ENCODE results near the gene CACNA1S. TPM values are rescaled to one million over a fixed set of nuclear protein-coding genes. Genes with fewer than 3 reads are reported as not detected.

CACNA1S gene
- total RNA-seq, 2 experiments from 2014 or later, result not detected

GRCh38 chr1:201050515-201051277, 61.5 kb downstream of the CACNA1S start:
- intact Hi-C loops (cut with DNase I, micrococcal nuclease), result no loop called here
- no peaks in the 10 kb centered on the region for H3K27me3 ChIP-seq (ENCODE audit: control insufficient read depth in 1 of 2, insufficient read depth in 2 of 2, low read length in 2 of 2)
- Mint-ChIP-seq H3K27me3 (no peaks in the 10 kb centered on the region), H3K9me3 (no peaks in the 10 kb centered on the region), H3K36me3 (ENCODE audit: low read depth) (no peaks in the 10 kb centered on the region), H3K4me3 (no peak overlapping the region), H3K4me1 (ENCODE audit: low read depth) (no peaks in the 10 kb centered on the region), H3K27ac (no peak overlapping the region)
- DNase-seq (no peak), ATAC-seq (ENCODE audit: poor library complexity) (no peak)
- peaks cover 3% of the 10 kb centered on the region for H3K4me1 ChIP-seq (ENCODE audit: insufficient read depth, low read length)
- H3K4me3 ChIP-seq (ENCODE audit: low read length), result no peak overlapping the region
- H3K9me3 ChIP-seq (ENCODE audit: control insufficient read depth in 1 of 2, insufficient read depth in 1 of 2, low read length in 2 of 2), result no peaks in the 10 kb centered on the region
- TF ChIP-seq CTCF (IDR thresholded peaks at IDR 0.05), result no peak
- no peak overlapping the region for H3K27ac ChIP-seq (ENCODE audit: low read depth in 1 of 2, low read length in 2 of 2)
- POLR2A ChIA-PET, result no interaction called here
- CTCF ChIA-PET, result interaction anchor here (1.3 kb wide), 1 partner anchor 8 kb away, joined by 4 read pairs; no protein-coding TSS in a partner anchor
- H3K36me3 ChIP-seq (ENCODE audit: insufficient read depth, low read length), result no peaks in the 10 kb centered on the region

- ATAC-seq (ENCODE audit: poor library complexity) (no peak), DNase-seq (no peak)
- Histone ChIP-seq H3K27ac (ENCODE audit: low read depth in 1 of 2, low read length in 2 of 2) (no peak overlapping the region), H3K9me3 (ENCODE audit: control insufficient read depth in 1 of 2, insufficient read depth in 1 of 2, low read length in 2 of 2) (no peaks in the 10 kb centered on the region), H3K36me3 (ENCODE audit: insufficient read depth, low read length) (no peaks in the 10 kb centered on the region), H3K4me3 (ENCODE audit: low read length) (no peak overlapping the region), H3K27me3 (ENCODE audit: control insufficient read depth in 1 of 2, insufficient read depth in 2 of 2, low read length in 2 of 2) (no peaks in the 10 kb centered on the region), H3K4me1 (ENCODE audit: insufficient read depth, low read length) (peaks cover 3% of the 10 kb centered on the region)
- no peak overlapping the region for H3K4me3 Mint-ChIP-seq
- H3K27ac Mint-ChIP-seq, result no peak overlapping the region
- TF ChIP-seq CTCF (IDR thresholded peaks at IDR 0.05), result no peak
- intact Hi-C loops (cut with DNase I, micrococcal nuclease), result loop anchor here in 1 of 2 experiments (10.0 kb wide), 1 partner anchor 1365 kb away; no protein-coding TSS in a partner anchor
- ChIA-PET CTCF (no interaction called here), POLR2A (no interaction called here)
- no peaks in the 10 kb centered on the region for H3K36me3 Mint-ChIP-seq (ENCODE audit: low read depth)
- no peaks in the 10 kb centered on the region for H3K9me3 Mint-ChIP-seq
- H3K27me3 Mint-ChIP-seq, result no peaks in the 10 kb centered on the region
- H3K4me1 Mint-ChIP-seq (ENCODE audit: low read depth), result no peaks in the 10 kb centered on the region
Observed at GRCh38 chr1:201049248-201049831, 62.9 kb downstream of the CACNA1S start.

- no peaks in the 10 kb centered on the region for H3K36me3 ChIP-seq (ENCODE audit: insufficient read depth, low read length)
- ChIA-PET CTCF (interaction anchor here (1.1 kb wide), 1 partner anchor 77 kb away, joined by 3 read pairs; no protein-coding TSS in a partner anchor), POLR2A (no interaction called here)
- H3K27ac ChIP-seq (ENCODE audit: low read depth in 1 of 2, low read length in 2 of 2), result no peak overlapping the region
- intact Hi-C loops (cut with DNase I, micrococcal nuclease), result loop anchor here in 1 of 2 experiments (10.0 kb wide), 1 partner anchor 1364 kb away; no protein-coding TSS in a partner anchor
- ATAC-seq (ENCODE audit: poor library complexity), result no peak
- H3K4me3 Mint-ChIP-seq, result no peak overlapping the region
- H3K4me3 ChIP-seq (ENCODE audit: low read length), result no peak overlapping the region
- H3K27me3 Mint-ChIP-seq, result no peaks in the 10 kb centered on the region
- no peaks in the 10 kb centered on the region for H3K9me3 ChIP-seq (ENCODE audit: control insufficient read depth in 1 of 2, insufficient read depth in 1 of 2, low read length in 2 of 2)
- H3K4me1 ChIP-seq (ENCODE audit: insufficient read depth, low read length), result peaks cover 3% of the 10 kb centered on the region
- no peak for DNase-seq
- H3K27ac Mint-ChIP-seq, result no peak overlapping the region
- no peaks in the 10 kb centered on the region for H3K36me3 Mint-ChIP-seq (ENCODE audit: low read depth)
- H3K4me1 Mint-ChIP-seq (ENCODE audit: low read depth), result no peaks in the 10 kb centered on the region
- H3K9me3 Mint-ChIP-seq, result no peaks in the 10 kb centered on the region
- H3K27me3 ChIP-seq (ENCODE audit: control insufficient read depth in 1 of 2, insufficient read depth in 2 of 2, low read length in 2 of 2), result no peaks in the 10 kb centered on the region
- TF ChIP-seq CTCF (IDR thresholded peaks at IDR 0.05), result no peak
Observed at GRCh38 chr1:201048521-201048920, 63.7 kb downstream of the CACNA1S start.
